IMR-90 (cell line): Measurements from ENCODE around the gene QSOX2. TPM values are rescaled to one million over a fixed set of nuclear protein-coding genes. Genes with fewer than 3 reads are reported as not detected.

Experiments
- ATAC-seq: fragments of 200-7000 bp; cut with Tn5 transposase; 2 replicates; pipeline ENCODE4 v1.9.1; 2020; ENCODE audit warnings: low read depth, mild to moderate bottlenecking, moderate library complexity
- BruUV-seq: library from RNA; stranded (reverse); fragments of 400-500 nt; replicated peaks from 2 replicates; lab custom pipeline; 2021; lab: Mats Ljungman, UMichigan
- CTCF ChIA-PET: fragments of 300-600 bp; formaldehyde crosslinking; extraction: SDS; loops from one replicate; lab custom pipeline; 2021; ENCODE audit warnings: antibody characterized with exemption; lab: Yijun Ruan, JAX
- POLR2A ChIA-PET: fragments of 300-600 bp; sonication (Branson Sonifier 250); formaldehyde crosslinking; loops from one replicate; lab custom pipeline; 2022; ENCODE audit warnings: antibody characterized with exemption; ENCODE audit not compliant: unreplicated experiment; lab: Charles Lee
- DNase-seq: peaks from one replicate; pipeline ENCODE4 v3.0.0; 2013
- H2AFZ ChIP-seq: replicated peaks from 2 replicates; pipeline ENCODE3; 2013; ENCODE audit warnings: low read length, mild to moderate bottlenecking; ENCODE audit not compliant: poor library complexity
- H2AK5ac ChIP-seq: 2 replicates; pipeline ENCODE4 v1.6.1; 2013; ENCODE audit warnings: low read depth, low read length, inconsistent platforms
- H2AK9ac ChIP-seq: replicated peaks from 2 replicates; pipeline ENCODE3; 2013; ENCODE audit warnings: mild to moderate bottlenecking, low read depth, low read length, moderate library complexity; ENCODE audit not compliant: poor library complexity
- H2BK120ac ChIP-seq: 2 replicates; pipeline ENCODE4 v1.6.1; 2013; ENCODE audit warnings: low read depth, low read length, inconsistent platforms
- H2BK15ac ChIP-seq: 3 replicates; pipeline ENCODE4 v1.6.1; 2013; ENCODE audit warnings: low read depth, low read length, inconsistent platforms
- H2BK20ac ChIP-seq: 2 replicates; pipeline ENCODE4 v1.6.1; 2013; ENCODE audit warnings: low read depth, mild to moderate bottlenecking, inconsistent platforms, low read length, moderate library complexity
- H2BK5ac ChIP-seq: 2 replicates; pipeline ENCODE4 v1.6.1; 2013; ENCODE audit warnings: mild to moderate bottlenecking, low read depth, low read length, inconsistent platforms; ENCODE audit not compliant: poor library complexity, severe bottlenecking
- H3K14ac ChIP-seq: replicated peaks from 2 replicates; pipeline ENCODE4 v1.6.1; 2013; ENCODE audit warnings: low read depth, low read length, inconsistent platforms
- H3K18ac ChIP-seq: 2 replicates; pipeline ENCODE4 v1.6.1; 2013; ENCODE audit warnings: low read depth, low read length, control low read depth
- H3K23ac ChIP-seq: 2 replicates; pipeline ENCODE4 v1.6.1; 2013; ENCODE audit warnings: low read depth, low read length, inconsistent platforms
- H3K27ac ChIP-seq: 2 replicates; pipeline ENCODE4 v1.5.1; 2013; ENCODE audit warnings: mild to moderate bottlenecking, control low read depth, low read length; ENCODE audit not compliant: insufficient read depth
- H3K27me3 ChIP-seq: 2 replicates; pipeline ENCODE4 v1.6.1; 2013; ENCODE audit warnings: low read length; ENCODE audit not compliant: control insufficient read depth, insufficient read depth
- H3K36me3 ChIP-seq: 2 replicates; pipeline ENCODE4 v1.6.1; 2013; ENCODE audit warnings: low read length, mixed read lengths; ENCODE audit not compliant: control insufficient read depth, insufficient read depth
- H3K4ac ChIP-seq: 2 replicates; pipeline ENCODE4 v1.6.1; 2013; ENCODE audit warnings: low read depth, low read length, inconsistent platforms
- H3K4me1 ChIP-seq: 2 replicates; pipeline ENCODE4 v1.6.1; 2013; ENCODE audit warnings: low read length, mixed read lengths; ENCODE audit not compliant: control insufficient read depth, insufficient read depth
- H3K4me2 ChIP-seq: 2 replicates; pipeline ENCODE4 v1.6.1; 2013; ENCODE audit warnings: low read depth, mild to moderate bottlenecking, control low read depth, low read length, moderate library complexity
- H3K4me3 ChIP-seq: 2 replicates; pipeline ENCODE4 v1.5.1; 2013; ENCODE audit warnings: low read depth, mild to moderate bottlenecking, control low read depth, low read length, moderate library complexity; ENCODE audit not compliant: insufficient read depth
- H3K56ac ChIP-seq: 2 replicates; pipeline ENCODE4 v1.6.1; 2013; ENCODE audit warnings: low read length, inconsistent platforms; ENCODE audit not compliant: insufficient read depth; ENCODE audit errors: extremely low read depth
- H3K79me1 ChIP-seq, 2 experiments: 2 replicates each; pipeline ENCODE4 v1.6.1; 2013; ENCODE audit warnings: low read length in 2 of 2, inconsistent platforms in 1 of 2, low read depth in 1 of 2
- H3K9ac ChIP-seq: 2 replicates; pipeline ENCODE4 v1.6.1; 2013; ENCODE audit warnings: low read depth, low read length, control low read depth
- H3K9me1 ChIP-seq: 2 replicates; pipeline ENCODE4 v1.6.1; 2013; ENCODE audit warnings: low read length, inconsistent platforms; ENCODE audit not compliant: insufficient read depth
- H3K9me3 ChIP-seq: 2 replicates; pipeline ENCODE4 v1.6.1; 2013; ENCODE audit warnings: low read length; ENCODE audit not compliant: control insufficient read depth, insufficient read depth
- H4K20me1 ChIP-seq: 2 replicates; pipeline ENCODE4 v1.6.1; 2013; ENCODE audit warnings: low read length, inconsistent platforms; ENCODE audit not compliant: insufficient read depth
- H4K5ac ChIP-seq: 2 replicates; pipeline ENCODE4 v1.6.1; 2013; ENCODE audit warnings: mild to moderate bottlenecking, low read depth, low read length, control low read depth
- H4K8ac ChIP-seq, 2 experiments: 2 replicates each; pipeline ENCODE4 v1.6.1; 2013; ENCODE audit warnings: low read depth in 2 of 2, low read length in 2 of 2, control low read depth in 1 of 2, inconsistent platforms in 1 of 2
- H4K91ac ChIP-seq: 2 replicates; pipeline ENCODE4 v1.6.1; 2013; ENCODE audit warnings: low read depth, low read length, inconsistent platforms; ENCODE audit not compliant: insufficient read depth
- CHD1 ChIP-seq: IDR thresholded peaks from 2 replicates; pipeline ENCODE4 v1.6.1; 2012; ENCODE audit warnings: low read depth, low read length, improper control_type of control experiment
- RAD21 ChIP-seq: IDR thresholded peaks from 2 replicates; pipeline ENCODE4 v1.6.1; 2012; ENCODE audit warnings: low read length, improper control_type of control experiment
- RFX5 ChIP-seq: IDR thresholded peaks from 2 replicates; pipeline ENCODE4 v1.8.0; 2012; ENCODE audit warnings: low read depth, mild to moderate bottlenecking, low read length, moderate library complexity
- SMC3 ChIP-seq: fragments of 150-350 bp; IDR thresholded peaks from 2 replicates; pipeline ENCODE4 v1.6.1; 2016; ENCODE audit warnings: low read depth, mild to moderate bottlenecking, antibody characterized with exemption, low read length, moderate library complexity
- WGBS, 2 experiments: methylation state at CpG; one replicate each; pipeline versions ENCODE4 v1.1.5 to v1.1.7; 2013; ENCODE audit warnings: missing lambda C conversion rate in 2 of 2; ENCODE audit not compliant: insufficient read length in 1 of 2; ENCODE audit errors: extremely low coverage in 2 of 2; 5-methylcytosine and 5-hydroxymethylcytosine counted together
- dilution Hi-C: fragments of 300-500 bp; cut with HindIII; formaldehyde crosslinking; loops from one replicate; pipeline ENCODE4 v1.14.3; 2018; ENCODE audit warnings: low sequenced_read_pairs; ENCODE audit not compliant: unreplicated experiment
- in situ Hi-C: fragments of 300-500 bp; cut with MboI; formaldehyde crosslinking; loops from 3 replicates; pipeline ENCODE4 v1.14.3; 2019; ENCODE audit warnings: low sequenced_read_pairs, inconsistent platforms, mixed read lengths
- intact Hi-C: fragments of 100-400 bp; cut with micrococcal nuclease; formaldehyde crosslinking; loops from 2 replicates; pipeline ENCODE4 v1.10.0; 2022
- polyA plus RNA-seq, 3 experiments: library from polyadenylated mRNA; depleted of rRNA; stranded (reverse); fragments of >200 nt; gene quantifications; 2 replicates each; pipeline ENCODE4 v1.2.3, GENCODE V29; 2012; ENCODE audit warnings: low replicate concordance in 1 of 3
- total RNA-seq: library from RNA; depleted of rRNA; stranded (reverse); fragments of >200 nt; gene quantifications from 2 replicates; pipeline ENCODE4 v1.2.3, GENCODE V29; 2012
- TF ChIP-seq, protein P1 (sequence below): fragments of 150-350 bp; IDR thresholded peaks from 2 replicates; pipeline ENCODE4 v1.6.1; 2017; ENCODE audit warnings: mild to moderate bottlenecking, antibody characterized with exemption, low read length, low read depth

QSOX2 gene
- total and polyA plus RNA-seq, 2 of the 4 experiments (the other 2 are of a cell fraction): 5.9 to 12.9 TPM

GRCh38 chr9:136262671-136263178 lies 17.1 kb upstream of the QSOX2 start:
- Histone ChIP-seq H4K8ac (no peak overlapping the region), H2AK5ac (no peak overlapping the region), H2BK120ac (no peak overlapping the region), H3K79me1 (no peaks in the 10 kb centered on the region), H2AFZ (no peak overlapping the region), H4K91ac (no peak overlapping the region), H2BK15ac (no peak overlapping the region), H2AK9ac (no peak overlapping the region), H3K4me3 (no peak overlapping the region), H3K9me3 (no peaks in the 10 kb centered on the region), H3K9ac (no peak overlapping the region), H3K27ac (no peak overlapping the region), H3K9me1 (no peaks in the 10 kb centered on the region), H3K18ac (no peak overlapping the region), H3K36me3 (no peaks in the 10 kb centered on the region), H2BK5ac (no peak overlapping the region), H4K20me1 (no peaks in the 10 kb centered on the region), H3K4me1 (peaks cover 3% of the 10 kb centered on the region; the same call in 1 of the 2 replicates), H3K56ac (no peak overlapping the region), H3K4ac (no peak overlapping the region), H3K27me3 (peaks cover 28% of the 10 kb centered on the region), H3K4me2 (no peak overlapping the region), H3K23ac (no peak overlapping the region), H2BK20ac (no peak overlapping the region), H3K14ac (no peak overlapping the region), H4K5ac (no peak overlapping the region)
- dilution Hi-C loops: no loop called here
- WGBS, 2 experiments: 100% methylated on average over 4 of the region's 6 CpGs; no CpG with 5 or more reads in 1 of the 2 experiments
- ATAC-seq (no peak), DNase-seq (no peak)
- no TSS peak for BruUV-seq
- intact Hi-C loops: no loop called here
- TF ChIP-seq RAD21 (no peak), SMC3 (no peak), RFX5 (no peak), CHD1 (no peak)
- TF ChIP-seq, protein P1, sequence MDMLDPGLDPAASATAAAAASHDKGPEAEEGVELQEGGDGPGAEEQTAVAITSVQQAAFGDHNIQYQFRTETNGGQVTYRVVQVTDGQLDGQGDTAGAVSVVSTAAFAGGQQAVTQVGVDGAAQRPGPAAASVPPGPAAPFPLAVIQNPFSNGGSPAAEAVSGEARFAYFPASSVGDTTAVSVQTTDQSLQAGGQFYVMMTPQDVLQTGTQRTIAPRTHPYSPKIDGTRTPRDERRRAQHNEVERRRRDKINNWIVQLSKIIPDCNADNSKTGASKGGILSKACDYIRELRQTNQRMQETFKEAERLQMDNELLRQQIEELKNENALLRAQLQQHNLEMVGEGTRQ: no peak
- ChIA-PET CTCF (no interaction called here), POLR2A (no interaction called here)
- in situ Hi-C loops: no loop called here
